Left ventricle myocardium inferior (tissue), 1 donor: ENCODE results near the gene CHPF. TPM values are rescaled to one million over a fixed set of nuclear protein-coding genes. Genes with fewer than 3 reads are reported as not detected.

Experiments
- DNase-seq: peaks from one replicate; pipeline ENCODE4 v3.0.0-alpha.2; 2020
- H3K27ac ChIP-seq: fragments of 200-600 bp; replicated peaks from 2 replicates; pipeline ENCODE4 v1.8.0; 2021
- H3K27me3 ChIP-seq: fragments of 200-600 bp; 2 replicates; pipeline ENCODE4 v1.8.0; 2021; ENCODE audit warnings: low read depth
- H3K36me3 ChIP-seq: fragments of 200-600 bp; 2 replicates; pipeline ENCODE4 v1.8.0; 2021
- H3K4me1 ChIP-seq: fragments of 200-600 bp; 2 replicates; pipeline ENCODE4 v1.8.0; 2021
- H3K4me3 ChIP-seq: fragments of 200-600 bp; 2 replicates; pipeline ENCODE4 v1.8.0; 2021; ENCODE audit warnings: mild to moderate bottlenecking, moderate library complexity
- H3K9me3 ChIP-seq: fragments of 200-600 bp; replicated peaks from 2 replicates; pipeline ENCODE4 v1.8.0; 2021
- CTCF ChIP-seq: fragments of 200-600 bp; IDR thresholded peaks from 2 replicates; pipeline ENCODE4 v1.8.0; 2021; ENCODE audit warnings: antibody characterized with exemption, mild to moderate bottlenecking, borderline replicate concordance
- intact Hi-C: fragments of 100-400 bp; cut with micrococcal nuclease; formaldehyde crosslinking; loops from one replicate; pipeline ENCODE4 v1.11.0; 2022
- total RNA-seq: library from RNA; stranded (reverse); fragmentation: NEBNext Ultra II Directional; extraction: Animal tissue kit (Norgen Biotek cat#: 25700); gene quantifications from one replicate; pipeline ENCODE4 v1.2.1, GENCODE V29; 2021
- donor health status: DM: no; HTN: yes; CAD: no; lungs with severe emphysema.

Gene CHPF
- total RNA-seq, 1 donor from 2014 or later: 104 TPM

DNA sequence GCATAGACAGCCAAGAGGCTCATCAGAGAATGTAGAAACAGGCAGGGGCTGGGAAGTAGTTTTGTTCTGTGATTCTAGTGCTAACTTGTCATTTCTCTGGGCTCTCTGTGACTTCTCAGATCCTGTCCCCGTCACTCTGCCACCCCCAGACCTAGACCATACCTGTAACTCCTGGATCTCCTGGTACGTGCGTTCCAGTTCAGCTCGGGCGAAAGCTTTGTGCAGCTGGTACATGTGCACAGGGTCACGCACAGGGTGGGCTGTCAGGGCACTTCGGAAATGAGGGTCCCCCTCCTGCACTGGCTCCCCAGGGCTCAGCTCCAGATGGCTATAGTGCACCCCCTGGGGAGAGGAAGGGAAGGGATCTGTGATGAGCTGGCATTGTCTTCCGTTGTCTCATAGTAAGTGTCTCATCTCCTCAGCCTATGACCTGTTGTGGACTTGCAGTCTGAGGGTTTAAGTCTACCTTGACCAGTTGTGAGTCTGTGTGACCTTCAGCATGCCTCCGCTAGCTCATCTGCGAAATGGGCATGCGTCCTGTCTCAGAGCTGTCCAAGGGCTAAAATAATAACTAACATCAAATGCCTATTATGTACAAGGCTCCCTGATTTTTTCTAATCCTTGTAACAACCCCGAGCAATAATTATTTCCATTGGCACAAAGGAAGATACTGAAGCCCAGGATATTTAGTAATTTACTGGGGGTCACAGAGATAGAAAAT is 2.7 kb downstream of the CHPF start:
- peaks cover 55% of the 10 kb centered on the region for H3K27me3 ChIP-seq
- peaks cover 32% of the 10 kb centered on the region for H3K36me3 ChIP-seq
- H3K9me3 ChIP-seq: no peaks in the 10 kb centered on the region
- H3K27ac ChIP-seq: peak overlapping the region; percentile 93
- H3K4me1 ChIP-seq: peaks cover 56% of the 10 kb centered on the region
- intact Hi-C loops: no loop called here
- H3K4me3 ChIP-seq: no peak overlapping the region
- TF ChIP-seq CTCF: no peak
- no peak for DNase-seq

DNA sequence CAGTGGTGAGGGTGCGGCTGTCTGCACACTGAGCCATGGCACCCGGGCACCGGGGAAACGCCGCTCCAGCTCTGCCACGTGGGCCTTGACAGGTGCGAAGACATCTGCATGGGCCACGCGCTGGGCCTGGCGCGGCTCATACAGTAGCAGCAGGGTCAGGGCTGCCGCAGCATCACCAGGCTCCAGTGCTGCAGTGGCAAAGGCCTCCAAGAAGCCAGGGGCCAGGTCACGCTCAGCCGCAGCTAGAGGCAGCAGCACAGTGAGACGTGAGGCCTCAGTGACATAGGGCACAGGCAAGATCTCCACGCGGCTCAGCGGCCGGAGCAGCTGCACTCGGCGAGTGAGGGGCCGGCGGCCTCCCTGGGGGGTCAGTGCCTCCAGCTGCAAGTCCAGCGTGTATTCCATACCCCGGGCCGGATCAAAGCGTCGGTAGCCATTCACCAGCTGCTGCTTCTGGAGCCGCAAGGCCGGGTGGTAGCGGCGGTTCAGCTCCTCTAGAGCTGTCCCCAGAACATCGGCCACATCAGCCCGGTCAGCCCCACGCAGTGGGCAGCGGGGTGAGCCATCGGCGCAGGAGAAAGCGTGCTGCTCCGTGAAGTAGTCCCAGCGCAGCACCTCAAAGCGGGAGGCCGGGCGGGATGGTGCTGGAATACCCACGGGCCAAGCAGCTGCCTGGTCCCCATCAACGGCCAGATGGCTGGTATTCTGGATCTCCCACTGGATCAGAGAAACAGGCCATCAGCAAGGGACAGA is 3.5 kb downstream of the CHPF start:
- H3K4me1 ChIP-seq: peaks cover 56% of the 10 kb centered on the region
- TF ChIP-seq CTCF: no peak
- DNase-seq: no peak

GRCh38 chr2:219538956-219539788 is 4.4 kb downstream of the CHPF start:
- Histone ChIP-seq H3K36me3 (peaks cover 32% of the 10 kb centered on the region), H3K9me3 (no peaks in the 10 kb centered on the region), H3K27me3 (peaks cover 55% of the 10 kb centered on the region), H3K4me1 (peaks cover 49% of the 10 kb centered on the region), H3K4me3 (no peak overlapping the region), H3K27ac (peak overlapping the region; percentile 33)
- intact Hi-C loops: no loop called here
- TF ChIP-seq CTCF: no peak
- no peak for DNase-seq

More for the DNA sequence above, 3.5 kb downstream of the CHPF start:
- no peak overlapping the region for H3K27ac ChIP-seq
- H3K27me3 ChIP-seq: peaks cover 55% of the 10 kb centered on the region
- peaks cover 32% of the 10 kb centered on the region for H3K36me3 ChIP-seq
- intact Hi-C loops: no loop called here
- no peaks in the 10 kb centered on the region for H3K9me3 ChIP-seq
- H3K4me3 ChIP-seq: no peak overlapping the region

DNA sequence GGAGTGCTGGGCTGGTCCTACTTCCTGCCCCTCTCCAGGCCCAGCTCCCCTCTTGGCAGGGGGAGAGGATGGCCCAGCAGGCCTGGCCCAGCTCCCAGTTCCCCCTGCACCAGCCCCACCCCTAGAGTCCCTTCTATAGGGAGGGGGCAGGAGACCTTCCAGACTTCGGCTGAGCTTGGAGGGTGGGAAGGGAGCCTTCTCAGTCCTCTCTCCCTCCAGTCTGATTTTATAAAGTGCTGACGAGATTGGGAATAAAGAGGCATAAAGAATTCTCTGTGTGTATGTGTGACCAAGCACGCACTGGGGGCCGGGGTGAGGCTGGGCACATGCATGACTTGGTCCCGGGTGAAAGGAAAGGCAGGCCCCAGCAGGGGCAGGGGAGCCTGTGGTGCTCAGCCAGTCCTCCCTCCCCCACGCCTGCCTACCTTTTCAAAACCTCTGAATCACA is 5.1 kb downstream of the CHPF start:
- no peak for TF ChIP-seq CTCF
- intact Hi-C loops: no loop called here
- Histone ChIP-seq H3K4me1 (peaks cover 43% of the 10 kb centered on the region), H3K4me3 (no peak overlapping the region), H3K9me3 (no peaks in the 10 kb centered on the region), H3K36me3 (peaks cover 32% of the 10 kb centered on the region), H3K27ac (peak overlapping the region; percentile 33), H3K27me3 (peaks cover 55% of the 10 kb centered on the region)
- no peak for DNase-seq

DNA sequence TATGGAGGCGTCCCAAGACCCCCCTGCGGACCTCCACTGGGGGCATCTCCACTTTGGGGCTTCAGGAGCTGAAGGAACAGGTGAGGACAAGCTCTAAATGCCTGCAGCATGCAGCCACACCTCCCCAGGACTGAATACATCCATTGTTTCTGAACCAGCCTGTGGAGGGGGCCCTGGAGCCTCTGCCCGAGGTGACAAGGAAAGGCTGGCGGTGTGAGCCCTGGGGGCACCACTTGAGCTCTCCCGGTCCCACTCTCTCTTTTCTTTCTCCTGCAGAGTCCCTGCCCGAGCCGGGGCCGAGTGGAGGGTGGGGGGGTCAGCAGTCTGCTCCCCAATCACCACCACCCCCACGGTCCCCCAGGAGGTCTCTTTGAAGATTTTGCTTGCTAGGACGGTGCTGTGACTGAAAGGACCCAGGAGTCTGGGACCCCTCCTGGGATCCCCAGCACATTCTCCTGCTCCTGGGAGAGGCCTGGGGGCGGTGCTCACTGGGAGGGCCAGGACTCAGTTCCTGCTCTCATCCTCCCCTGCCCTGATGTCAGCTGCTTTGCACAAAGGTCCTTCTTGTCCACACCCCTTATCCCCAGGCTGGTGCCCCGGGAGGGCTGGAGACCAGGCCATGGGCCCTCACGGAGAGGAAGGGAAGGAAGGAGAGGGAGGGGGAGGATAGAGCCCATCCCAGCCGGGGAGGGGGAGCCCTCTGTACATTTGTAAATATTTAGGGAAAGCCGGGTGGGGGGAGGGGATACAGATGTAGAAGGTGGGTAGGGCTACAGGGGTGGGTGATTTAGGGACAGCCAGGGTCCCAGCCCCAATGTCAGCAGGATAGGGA is 5.7 kb downstream of the CHPF start:
- intact Hi-C loops: no loop called here
- no peak for TF ChIP-seq CTCF
- H3K4me1 ChIP-seq: peaks cover 37% of the 10 kb centered on the region
- H3K27ac ChIP-seq: peak overlapping the region; percentile 33
- H3K4me3 ChIP-seq: no peak overlapping the region
- peaks cover 52% of the 10 kb centered on the region for H3K27me3 ChIP-seq
- H3K36me3 ChIP-seq: peaks cover 32% of the 10 kb centered on the region
- no peak for DNase-seq
- H3K9me3 ChIP-seq: no peaks in the 10 kb centered on the region
